SW480 (cell line): ENCODE results near the gene DOCK1.
A peak's percentile ranks its signal among the peaks of the same experiment; 100 is the strongest.

Experiments used
- DNase-seq: peaks from one replicate; pipeline ENCODE4 v3.0.0-alpha.2; 2016; ENCODE audit warnings: low spot score

DOCK1 gene

GRCh38 chr10:127089446-127089845 lies 184.2 kb downstream of the DOCK1 start:
- no peak for DNase-seq

- no peak for DNase-seq
These were observed 184.9 kb downstream of the DOCK1 start for GRCh38 chr10:127090138-127090537.

DNA sequence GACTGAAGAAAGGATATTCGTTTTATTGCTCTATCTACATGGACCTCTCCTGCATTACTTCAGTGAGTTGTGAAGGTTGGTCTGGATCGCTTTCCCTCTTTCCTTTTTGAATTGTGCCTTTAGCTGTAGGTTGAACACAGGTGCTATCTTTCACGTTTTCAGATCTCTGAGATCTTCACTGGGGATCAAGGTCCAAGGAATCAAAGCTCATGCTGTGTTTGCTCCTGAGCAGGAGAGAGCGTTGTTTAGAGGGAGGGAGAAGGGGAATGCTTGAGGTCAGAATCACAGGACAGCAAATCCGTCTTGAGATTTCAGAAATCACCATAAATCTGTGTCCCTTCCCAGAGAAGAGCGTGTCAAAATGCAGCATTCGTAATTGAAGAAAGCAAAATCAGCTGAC lies 186.1 kb downstream of the DOCK1 start:
- no peak for DNase-seq

DNA sequence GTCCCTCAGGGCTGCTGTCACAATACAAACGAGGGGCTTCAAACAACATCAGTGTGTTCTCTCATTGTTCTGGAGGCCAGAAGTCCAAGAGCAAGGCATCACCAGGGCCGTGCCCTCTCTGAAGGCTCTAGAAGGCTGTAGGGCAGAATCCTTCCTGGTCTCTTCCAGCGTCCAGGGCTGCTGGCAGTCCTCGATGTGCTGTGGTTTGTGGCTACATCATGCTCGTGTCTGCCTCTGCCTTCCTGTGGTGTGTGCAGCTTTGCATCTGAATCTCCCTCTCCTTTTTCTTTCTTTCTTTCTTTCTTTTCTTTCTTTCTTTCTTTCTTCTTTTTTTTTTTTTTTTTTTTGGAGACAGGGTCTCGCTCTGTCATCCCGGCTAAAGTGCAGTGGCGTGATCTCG lies 187.7 kb downstream of the DOCK1 start:
- DNase-seq, result no peak

DNA sequence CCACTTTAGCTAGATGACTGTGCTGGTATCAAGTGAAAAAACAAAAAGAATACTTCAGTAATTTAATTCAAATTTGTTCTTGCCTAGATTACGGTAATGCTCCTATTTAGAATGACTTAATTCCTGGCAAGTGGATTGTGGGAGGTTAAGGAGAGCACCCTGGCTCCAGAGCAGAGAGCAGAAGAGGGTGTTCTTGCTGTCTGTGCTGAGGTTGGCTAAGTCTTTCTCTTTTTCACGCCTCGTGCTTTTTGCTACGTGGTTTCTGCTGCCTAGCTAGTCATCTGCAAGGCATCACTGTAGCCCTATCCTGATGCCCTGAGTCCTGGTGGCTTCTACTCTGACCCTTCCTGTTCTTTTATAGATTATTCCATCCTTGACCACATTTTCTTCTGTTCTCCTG lies 189.8 kb downstream of the DOCK1 start:
- DNase-seq, result no peak

- DNase-seq, result no peak
These were observed 195.9 kb downstream of the DOCK1 start for GRCh38 chr10:127100983-127101615.

GRCh38 chr10:127102176-127102575 lies 196.9 kb downstream of the DOCK1 start:
- DNase-seq, result no peak

GRCh38 chr10:127115100-127115499 lies 209.9 kb downstream of the DOCK1 start:
- DNase-seq, result no peak

DNA sequence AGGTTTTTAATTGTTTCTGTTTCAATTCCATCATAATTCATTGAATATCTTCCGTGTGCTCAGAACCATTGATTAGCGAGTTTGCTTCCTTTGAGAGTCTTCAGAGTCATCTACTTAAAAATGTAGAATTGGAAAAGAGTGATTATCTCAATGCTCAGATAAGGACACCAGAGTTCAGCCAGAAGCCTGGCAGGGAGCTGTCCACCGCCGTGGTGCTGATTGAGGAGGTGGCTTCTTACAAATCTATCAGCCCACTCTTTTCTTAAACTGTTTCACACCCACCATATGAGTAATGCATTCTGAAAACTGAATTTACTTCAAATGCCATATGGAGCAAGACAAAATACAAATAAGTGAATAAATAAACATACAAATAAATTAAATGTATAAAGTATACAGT lies 211.9 kb downstream of the DOCK1 start:
- DNase-seq, result peak; percentile 8

DNA sequence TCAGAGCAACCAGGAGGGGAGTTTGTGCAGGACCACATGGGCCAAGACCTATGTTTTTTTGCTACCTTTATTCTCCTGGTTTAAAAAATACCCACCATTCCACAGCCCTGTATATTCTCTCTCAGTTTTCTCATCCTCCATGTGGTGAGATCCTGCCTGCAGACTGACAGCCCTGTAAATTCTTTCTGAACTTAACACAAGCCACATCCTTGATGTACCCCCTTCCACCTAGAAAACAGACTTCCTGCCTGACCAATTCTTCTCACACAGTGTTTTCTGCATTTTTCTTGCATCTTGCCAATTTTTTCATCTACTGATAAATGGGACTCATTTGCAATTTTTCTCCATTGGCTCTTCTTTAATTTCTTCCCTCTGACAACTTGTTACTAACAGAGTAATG lies 212.8 kb downstream of the DOCK1 start:
- DNase-seq, result no peak

DNA sequence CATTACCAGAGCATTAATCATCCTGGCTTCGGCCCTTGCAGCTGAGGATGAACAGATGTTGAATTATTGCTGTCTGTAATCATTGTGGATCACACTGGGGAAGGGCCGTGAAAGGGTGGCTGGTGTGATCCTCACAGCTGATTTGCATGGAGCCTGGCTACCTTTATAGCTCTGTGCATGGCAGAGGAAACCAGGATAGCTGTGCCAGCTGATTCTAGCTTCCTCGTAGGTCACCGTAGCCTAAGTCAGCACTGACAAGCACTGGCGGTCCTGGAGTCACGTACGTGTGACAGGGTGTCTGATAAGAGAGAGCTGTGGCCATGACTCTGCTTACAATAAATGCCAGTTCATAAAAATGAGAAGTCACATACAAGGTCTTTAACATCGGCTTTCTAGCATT lies 214.7 kb downstream of the DOCK1 start:
- DNase-seq, result no peak

GRCh38 chr10:127122831-127123230 lies 217.6 kb downstream of the DOCK1 start:
- DNase-seq, result no peak

- DNase-seq, result no peak
These were observed 218.4 kb downstream of the DOCK1 start for GRCh38 chr10:127123626-127124025.

- DNase-seq, result no peak
These were observed 220.1 kb downstream of the DOCK1 start for GRCh38 chr10:127125331-127125730.

DNA sequence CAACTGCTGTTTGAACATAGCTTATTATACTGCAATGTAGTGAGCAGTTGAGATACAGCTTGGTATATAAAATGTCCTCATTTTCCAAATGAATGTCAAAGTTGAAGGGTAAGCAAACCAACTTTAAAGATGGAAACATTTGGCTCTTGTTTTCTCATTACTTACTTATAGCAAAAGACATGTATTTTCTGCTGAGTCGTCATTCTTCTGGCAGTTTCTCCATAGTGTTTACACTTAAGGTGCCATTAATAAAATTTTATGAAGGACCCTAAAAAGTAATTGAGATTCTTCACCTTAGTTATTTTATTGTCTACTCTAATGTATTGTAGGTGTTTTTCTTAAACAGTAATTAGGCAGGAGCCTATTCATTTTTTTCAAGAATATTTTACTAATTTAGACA lies 222.6 kb downstream of the DOCK1 start:
- no peak for DNase-seq

DNA sequence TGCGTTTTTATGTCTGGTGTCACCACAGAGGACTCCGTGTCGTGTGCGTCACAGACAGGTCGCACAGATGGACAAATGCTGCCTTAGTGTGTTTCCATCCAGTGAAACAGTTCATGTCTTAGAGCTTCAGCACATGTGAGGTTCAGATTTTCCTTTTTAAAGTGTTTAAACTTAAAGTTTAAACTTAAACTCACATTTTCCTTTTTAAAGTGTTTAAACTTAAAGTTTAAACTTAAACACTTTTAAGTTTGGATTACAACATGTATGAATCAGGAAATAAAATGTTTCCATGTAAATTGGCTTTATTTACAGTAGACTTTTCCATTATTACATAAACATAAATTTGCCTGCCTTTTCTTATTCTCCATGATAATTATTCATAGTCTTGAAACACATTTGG lies 223.9 kb downstream of the DOCK1 start:
- DNase-seq, result no peak

GRCh38 chr10:127132451-127132850 lies 227.2 kb downstream of the DOCK1 start:
- no peak for DNase-seq

DNA sequence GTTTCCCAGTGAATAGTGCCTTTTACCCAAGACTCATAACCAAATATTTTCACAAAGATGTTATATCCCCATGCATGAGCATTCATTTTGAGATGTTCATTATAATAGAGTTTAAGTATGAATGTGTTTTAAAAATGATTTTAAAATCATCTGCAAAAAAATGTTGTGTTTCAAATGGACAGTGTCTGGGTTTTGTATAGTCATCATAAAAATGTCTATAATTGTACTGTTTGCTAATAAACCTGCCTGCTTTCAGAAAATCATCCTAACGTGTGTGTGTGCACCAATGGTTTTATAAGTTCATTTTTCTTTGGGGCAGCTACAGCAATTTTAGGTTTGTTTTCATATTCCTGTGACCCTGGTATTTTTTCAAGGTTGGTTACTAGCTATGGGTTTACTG lies 228.0 kb downstream of the DOCK1 start:
- no peak for DNase-seq

GRCh38 chr10:127133672-127134500 lies 228.7 kb downstream of the DOCK1 start:
- no peak for DNase-seq

- no peak for DNase-seq
These were observed 230.8 kb downstream of the DOCK1 start for GRCh38 chr10:127135844-127136577.

GRCh38 chr10:127137391-127137790 lies 232.2 kb downstream of the DOCK1 start:
- no peak for DNase-seq

GRCh38 chr10:127142136-127142535 lies 236.9 kb downstream of the DOCK1 start:
- DNase-seq, result peak; percentile 88

DNA sequence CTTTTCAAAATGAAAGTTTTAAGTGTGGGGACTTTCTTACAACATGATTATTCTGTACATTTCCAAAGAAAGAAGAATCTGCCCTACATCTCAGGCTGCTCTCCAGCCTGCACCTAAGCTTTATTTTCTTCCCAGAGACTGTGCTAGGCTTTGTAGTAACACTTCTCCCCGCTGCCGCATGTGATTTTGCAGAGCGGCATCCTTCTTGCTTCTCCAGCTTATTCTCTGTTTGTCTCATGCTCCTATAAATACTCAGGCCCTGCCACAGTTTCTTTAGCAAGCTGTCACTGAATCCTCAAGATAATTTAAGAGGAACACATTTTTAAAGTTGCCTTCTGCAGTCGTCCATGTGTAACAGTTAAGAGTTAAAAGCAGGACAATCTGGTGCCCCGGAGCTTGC lies 237.6 kb downstream of the DOCK1 start:
- no peak for DNase-seq
